ENCODE results near the gene TMEM14C.

Gene TMEM14C

DNA sequence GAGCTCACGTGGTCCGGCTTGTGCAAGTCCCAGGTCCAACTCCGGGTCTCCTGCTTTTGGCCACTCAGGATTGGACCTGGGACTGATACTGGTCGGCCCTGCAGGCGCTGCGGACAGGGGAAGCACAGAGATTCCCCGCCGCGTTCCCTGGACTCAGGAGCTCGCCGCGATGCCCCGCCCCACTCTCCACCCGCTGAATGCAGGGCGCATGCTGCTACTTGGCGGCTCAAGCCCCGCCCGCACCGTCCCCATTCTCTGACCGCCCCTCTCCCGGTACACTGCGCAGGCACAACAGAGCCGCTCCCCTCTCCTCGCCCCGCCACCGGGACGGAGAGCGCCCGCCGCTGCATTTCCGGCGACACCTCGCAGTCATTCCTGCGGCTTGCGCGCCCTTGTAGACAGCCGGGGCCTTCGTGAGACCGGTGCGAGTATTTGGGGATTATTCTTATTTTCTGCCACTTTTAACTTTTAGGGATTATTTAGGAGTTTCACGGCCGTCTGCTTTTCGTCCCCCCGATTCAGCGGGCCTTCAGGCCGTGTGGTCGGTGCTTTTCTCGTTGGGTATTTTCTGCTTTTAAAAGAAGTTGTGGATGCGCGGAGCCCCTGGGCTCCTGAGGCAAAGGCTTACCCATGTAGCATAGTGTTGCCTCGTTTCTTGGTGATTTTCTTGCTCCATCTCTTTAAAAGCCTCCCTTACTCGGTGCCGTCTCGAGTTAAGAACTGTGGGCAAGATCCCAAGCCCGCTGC is at the start of gene TMEM14C:
TMEM14C (plus strand) TSS at position 251 of the 747 bp plus-strand sequence. CDS start 1,544 bp downstream, outside the sequence.
- peak; percentile 74 for DNase-seq (ENCODE audit: low read depth)

GRCh38 chr6:10676403-10676802 is 46.5 kb upstream of the TMEM14C start:
- DNase-seq (ENCODE audit: low read depth): no peak

- no peak for DNase-seq (ENCODE audit: low read depth)
Observed at GRCh38 chr6:10678456-10678855, 44.4 kb upstream of the TMEM14C start.

DNA sequence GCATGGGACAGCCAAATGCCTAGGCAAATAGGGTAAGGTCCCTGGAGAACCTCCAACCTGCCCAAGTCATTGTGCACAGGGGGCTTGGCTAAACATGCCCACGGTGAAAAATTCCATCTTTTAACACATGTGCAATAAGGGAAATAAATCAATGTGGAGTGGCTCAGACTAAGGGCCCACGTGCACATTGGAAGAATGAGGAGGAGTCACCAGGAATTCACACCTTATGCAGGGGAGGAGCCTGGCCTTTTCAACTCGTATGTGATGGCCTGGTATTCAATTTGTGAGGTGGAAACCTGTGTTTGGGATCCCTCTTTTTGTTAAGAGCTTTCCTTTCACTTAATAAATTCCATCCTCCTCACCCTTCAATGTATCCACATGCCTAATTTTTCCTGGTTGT is 41.1 kb upstream of the TMEM14C start:
- DNase-seq (ENCODE audit: low read depth): no peak

- no peak for DNase-seq (ENCODE audit: low read depth)
Observed at GRCh38 chr6:10682355-10682988, 40.4 kb upstream of the TMEM14C start.

GRCh38 chr6:10684618-10685017 is 38.3 kb upstream of the TMEM14C start:
- no peak for DNase-seq (ENCODE audit: low read depth)

DNA sequence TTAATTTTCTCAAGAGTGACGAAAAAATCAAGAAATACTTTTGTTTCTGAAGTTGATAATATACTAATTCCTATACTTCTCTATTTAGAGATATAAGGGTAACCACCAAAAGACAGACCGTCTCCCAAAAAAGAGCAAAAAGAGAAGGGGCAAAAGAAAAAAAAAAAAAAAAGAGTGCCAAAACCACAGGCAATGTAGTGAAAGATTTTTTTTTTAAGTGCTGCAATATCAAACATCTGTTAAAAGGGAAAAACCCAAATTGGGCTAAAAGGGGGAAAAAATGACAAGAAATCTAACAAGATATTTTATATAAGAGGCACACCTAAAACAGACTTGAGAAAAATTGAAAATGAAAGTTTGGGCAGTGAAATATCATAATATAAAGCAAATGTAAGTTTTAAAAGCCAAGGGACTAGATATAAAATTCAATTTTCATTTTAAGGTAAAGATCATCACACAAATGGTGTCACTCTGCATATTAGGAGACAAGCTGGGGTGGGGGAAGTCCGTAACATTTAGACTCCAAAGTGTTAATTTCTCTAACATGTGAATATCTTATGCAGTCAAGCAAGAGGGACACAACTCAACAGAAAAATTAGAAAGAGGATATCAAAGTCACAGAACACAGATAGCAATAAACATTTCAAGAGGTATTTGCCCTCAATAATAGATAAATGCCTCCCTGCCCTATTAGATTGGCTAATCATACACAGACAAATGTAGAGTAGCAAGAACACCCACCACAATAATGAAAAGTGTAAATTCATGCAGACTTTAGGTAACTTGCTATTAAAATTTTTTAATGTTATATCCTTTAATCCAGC is 37.6 kb upstream of the TMEM14C start:
- DNase-seq (ENCODE audit: low read depth): no peak

- no peak for DNase-seq (ENCODE audit: low read depth)
Observed at GRCh38 chr6:10686901-10687300, 36.0 kb upstream of the TMEM14C start.

DNA sequence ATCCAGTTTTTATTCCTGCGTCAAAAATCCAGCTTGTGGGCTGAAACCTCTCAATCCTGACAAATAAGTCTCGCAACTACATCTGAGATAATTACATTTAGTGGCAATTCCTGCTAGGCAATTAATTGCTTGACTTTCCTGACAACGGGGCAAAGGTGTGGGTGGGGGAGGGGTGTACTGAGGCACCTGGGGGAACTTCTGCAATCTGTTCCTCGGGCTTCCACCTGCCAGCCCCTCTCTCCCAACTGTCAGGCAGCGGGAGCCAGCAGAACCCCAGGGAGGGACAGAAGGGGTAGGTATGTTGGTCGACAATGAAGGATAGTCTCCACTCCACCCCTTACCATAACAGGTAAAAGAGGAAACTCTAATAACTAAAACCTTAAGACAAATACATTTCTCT is 35.3 kb upstream of the TMEM14C start:
- no peak for DNase-seq (ENCODE audit: low read depth)

- no peak for DNase-seq (ENCODE audit: low read depth)
Observed at GRCh38 chr6:10690651-10691445, 32.0 kb upstream of the TMEM14C start.

DNA sequence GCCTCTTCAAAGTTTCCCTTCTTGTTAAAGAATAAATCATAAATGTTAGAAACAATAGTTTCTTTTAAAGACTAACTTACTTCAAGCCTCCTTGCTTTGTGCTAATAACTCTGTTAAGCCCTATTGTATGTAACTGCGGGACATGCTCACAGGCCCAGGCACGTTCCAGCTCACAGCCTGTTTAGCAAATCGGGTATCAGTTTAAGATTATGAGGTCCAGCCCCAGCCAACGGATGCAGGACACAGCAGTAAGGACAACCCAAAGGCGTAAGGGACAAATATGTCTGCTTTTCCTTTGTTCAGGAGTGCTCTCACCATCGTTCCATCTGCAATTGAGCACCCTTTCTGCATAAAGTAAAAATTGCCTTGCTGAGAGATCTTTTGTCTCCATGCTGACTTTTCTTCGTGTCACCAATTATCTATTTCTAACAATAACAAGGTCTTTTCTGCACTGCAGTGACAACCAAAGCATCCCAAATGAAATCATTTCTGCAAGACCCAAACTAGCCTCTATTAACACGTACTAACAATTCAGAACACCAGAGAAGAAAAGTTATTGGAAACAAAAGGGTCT is 29.8 kb upstream of the TMEM14C start:
- DNase-seq (ENCODE audit: low read depth): no peak

DNA sequence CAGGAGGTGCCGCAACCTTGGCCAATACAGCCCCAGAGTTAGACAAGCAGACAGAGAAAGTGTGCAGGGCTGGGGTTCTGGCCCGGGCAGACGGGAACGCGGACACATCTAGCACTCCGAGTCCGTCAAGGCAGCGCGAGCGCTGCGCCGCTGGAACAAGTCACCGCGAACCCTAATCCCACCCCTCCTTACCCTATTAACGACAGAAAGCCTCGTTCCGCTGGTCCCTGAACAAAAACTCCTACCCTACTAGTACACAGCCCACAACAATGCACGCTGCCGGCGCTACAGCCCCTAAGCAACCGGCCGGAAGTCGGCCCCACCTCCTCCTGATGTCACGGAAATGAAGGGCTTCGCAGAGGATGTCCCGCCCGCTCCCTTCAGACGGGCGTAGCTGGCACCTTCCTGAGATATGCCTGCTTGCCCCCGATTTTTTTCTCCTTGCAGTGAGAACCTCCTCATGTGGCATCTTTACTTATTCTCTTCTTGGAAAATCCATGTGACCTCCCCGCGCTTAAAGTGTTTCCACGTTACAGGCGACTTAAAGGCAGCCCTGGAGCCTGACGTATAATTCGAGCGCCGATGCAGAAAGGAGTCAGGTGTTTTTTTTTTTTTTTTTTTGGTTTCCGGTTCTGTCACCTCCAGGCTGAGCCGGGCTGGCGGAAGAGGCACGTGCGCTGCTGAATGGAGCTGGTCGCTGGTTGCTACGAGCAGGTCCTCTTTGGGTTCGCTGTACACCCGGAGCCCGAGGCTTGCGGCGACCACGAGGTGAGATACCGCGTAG is 28.4 kb upstream of the TMEM14C start, which contains the start of the genes C6orf52 and PAK1IP1:
C6orf52 (minus strand) TSS at position 315 of the 784 bp plus-strand sequence. CDS start 7,066 bp downstream, outside the sequence.
PAK1IP1 (plus strand) TSS at position 671 of the 784 bp plus-strand sequence; CDS start at position 685, 14 bp downstream.
- peak; percentile 86 for DNase-seq (ENCODE audit: low read depth)

GRCh38 chr6:10695086-10695657 is 27.7 kb upstream of the TMEM14C start:
- no peak for DNase-seq (ENCODE audit: low read depth)

DNA sequence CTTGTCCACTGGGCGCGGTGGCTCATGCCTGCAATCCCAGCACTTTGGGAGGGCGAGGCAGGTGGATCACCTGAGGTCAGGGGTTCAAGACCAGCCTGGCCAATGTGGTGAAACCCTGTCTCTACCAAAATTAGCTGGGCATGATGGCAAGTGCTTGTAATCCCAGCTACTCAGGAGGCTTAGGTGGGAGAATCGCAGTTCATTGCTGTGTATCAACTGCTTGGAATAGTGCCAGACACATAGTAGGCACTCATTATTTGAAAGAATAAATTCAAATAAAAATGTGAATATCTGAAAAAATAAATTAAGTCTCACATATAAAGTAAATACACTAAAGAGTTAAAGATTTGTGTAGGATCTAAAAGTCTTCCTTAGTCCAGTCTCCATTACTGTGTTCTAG is 26.2 kb upstream of the TMEM14C start:
- no peak for DNase-seq (ENCODE audit: low read depth)

GRCh38 chr6:10713962-10714361 is 8.9 kb upstream of the TMEM14C start:
- DNase-seq (ENCODE audit: low read depth): no peak

DNA sequence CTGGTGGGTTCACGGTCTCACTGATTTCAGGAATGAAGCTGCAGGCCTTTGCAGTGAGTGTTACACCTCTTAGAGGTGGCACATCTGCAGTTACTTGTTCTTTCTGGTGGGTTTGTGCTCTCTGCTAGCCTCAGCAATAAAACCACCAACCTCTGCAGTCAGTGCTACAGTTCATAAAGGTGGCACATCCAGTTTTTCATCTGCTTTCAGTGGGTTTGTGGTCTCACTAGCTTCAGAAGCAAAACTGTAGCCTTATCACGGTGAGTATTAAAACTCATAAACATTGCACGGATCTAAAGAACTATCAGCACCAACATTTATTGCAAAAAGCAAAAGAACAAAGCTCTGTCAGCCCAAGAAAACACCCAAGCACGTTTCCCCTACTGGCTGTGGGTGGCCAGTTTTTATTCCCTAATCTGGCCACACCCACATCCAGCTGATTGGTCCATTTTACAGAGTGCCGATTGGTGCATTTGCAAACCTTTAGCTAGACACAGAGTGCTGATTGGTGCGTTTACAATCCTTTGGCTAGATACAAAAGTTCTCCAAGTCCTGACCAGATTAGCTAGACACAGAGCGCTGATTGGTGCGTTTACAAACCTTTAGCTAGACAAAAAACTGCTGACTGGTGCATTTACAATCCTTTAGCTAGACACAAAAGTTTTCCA is 3.4 kb upstream of the TMEM14C start:
- no peak for DNase-seq (ENCODE audit: low read depth)

DNA sequence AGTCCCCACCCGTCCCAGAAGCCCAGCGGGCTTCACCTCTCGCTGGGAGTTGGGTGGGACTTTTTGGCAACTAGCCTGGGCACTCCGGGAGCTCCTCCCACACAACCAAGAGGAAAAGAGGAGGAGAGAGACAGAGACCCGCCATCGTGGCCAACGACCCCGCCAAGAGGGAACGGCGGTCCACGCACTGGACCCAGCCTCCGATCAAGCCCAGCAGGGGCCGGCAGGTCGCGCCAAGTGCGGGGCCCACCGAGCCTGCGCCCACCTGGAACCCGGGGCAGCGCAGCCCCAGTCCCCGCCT is 3.0 kb upstream of the TMEM14C start:
- no peak for DNase-seq (ENCODE audit: low read depth)

DNA sequence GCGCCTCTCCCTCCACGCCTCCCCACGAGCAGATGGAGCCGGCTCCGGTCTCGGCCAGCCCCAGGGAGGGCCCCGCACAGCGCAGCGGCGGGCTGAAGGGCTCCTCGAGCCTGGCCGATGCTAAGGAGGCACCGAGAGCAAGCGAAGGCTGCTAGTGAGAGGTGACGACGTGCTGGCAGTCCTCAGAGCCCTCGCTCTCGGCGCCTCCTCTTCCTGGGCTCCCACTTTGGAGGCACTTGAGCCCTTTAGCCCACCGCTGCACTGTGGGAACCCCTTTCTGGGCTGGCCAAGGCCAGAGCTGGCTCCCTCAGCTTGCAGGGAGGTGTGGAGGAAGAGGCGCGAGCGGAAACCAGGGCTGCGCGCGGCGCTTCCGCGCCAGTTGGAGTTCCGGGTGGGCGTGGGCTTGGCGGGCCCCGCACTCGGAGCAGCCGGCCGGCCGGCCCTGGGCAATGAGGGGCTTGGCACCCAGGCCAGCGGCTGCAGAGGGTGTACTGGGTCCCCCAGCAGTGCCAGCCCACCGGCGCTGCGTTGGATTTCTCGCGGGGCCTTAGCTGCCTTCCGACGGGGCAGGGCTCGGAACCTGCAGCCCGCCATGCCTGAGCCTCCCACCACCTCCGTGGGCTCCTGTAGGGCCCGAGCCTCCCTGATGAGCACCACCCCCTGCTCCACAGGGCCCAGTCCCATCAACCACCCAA is 2.5 kb upstream of the TMEM14C start:
- peak; percentile 51 for DNase-seq (ENCODE audit: low read depth)
